ENCODE data around the gene ECEL1.

- TF ChIP-seq CTCF (IDR thresholded peaks at IDR 0.05), result no peak
- TF ChIP-seq POLR2A (IDR thresholded peaks at IDR 0.05), result no peak
Observed at GRCh38 chr2:232488097-232488711, 570 bp upstream of the ECEL1 start.

Measured in uterus (tissue), 2 donors.